Lung microvascular endothelial cell (primary cell): Measurements from ENCODE around the gene GOLGA6A. TPM values are rescaled to one million over a fixed set of nuclear protein-coding genes. Genes with fewer than 3 reads are reported as not detected.
"Not testable (repeated sequence)": the region's sequence is repeated elsewhere in the genome, so short reads cannot be mapped to it uniquely, and the experiment has no call there.

Source experiments
- DNase-seq, 2 donors: peaks; one replicate each; pipeline versions ENCODE4 v3.0.0 to v3.0.0-alpha.2; 2010; ENCODE audit warnings: low read depth in 2 of 2
- total RNA-seq: library from RNA; depleted of rRNA; stranded (reverse); fragments of >200 nt; gene quantifications from 2 replicates; pipeline ENCODE4 v1.2.1, GENCODE V29; 2014

GOLGA6A gene
- total RNA-seq, 1 donor from 2014 or later = not detected

- DNase-seq = no peak
Observed at GRCh38 chr15:74053517-74053916, 28.8 kb downstream of the GOLGA6A start.

- not testable (repeated sequence) for DNase-seq
Observed at GRCh38 chr15:74052271-74053260, 29.8 kb downstream of the GOLGA6A start.

GRCh38 chr15:74050556-74051234 lies 31.7 kb downstream of the GOLGA6A start:
- no peak for DNase-seq

DNA sequence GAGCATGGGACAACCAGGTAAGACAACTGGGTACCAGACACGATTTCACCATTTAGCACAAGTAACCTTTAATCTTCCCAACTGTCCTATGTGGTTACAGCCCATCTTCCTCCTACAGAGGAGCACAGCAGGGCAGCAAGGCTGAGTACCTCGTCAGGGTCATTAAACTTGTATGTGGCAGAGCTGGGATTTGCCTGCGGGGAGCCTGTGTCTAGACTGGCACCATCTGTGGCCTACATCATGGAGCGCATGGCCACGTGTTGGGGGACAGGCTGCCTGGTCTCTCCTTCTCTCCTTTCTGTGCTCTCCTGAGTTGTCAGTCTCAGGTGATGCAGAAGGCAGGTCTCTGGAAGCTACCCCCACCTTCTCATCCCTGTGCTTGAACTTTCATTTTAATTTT lies 32.2 kb downstream of the GOLGA6A start:
- DNase-seq = no peak

GRCh38 chr15:74046275-74046674 lies 36.1 kb downstream of the GOLGA6A start:
- DNase-seq = no peak

- DNase-seq = no peak
Observed at GRCh38 chr15:74045636-74046274, 36.6 kb downstream of the GOLGA6A start.

- no peak for DNase-seq
Observed at GRCh38 chr15:74045184-74045583, 37.2 kb downstream of the GOLGA6A start.

- DNase-seq = no peak
Observed at GRCh38 chr15:74044267-74045110, 37.9 kb downstream of the GOLGA6A start.

DNA sequence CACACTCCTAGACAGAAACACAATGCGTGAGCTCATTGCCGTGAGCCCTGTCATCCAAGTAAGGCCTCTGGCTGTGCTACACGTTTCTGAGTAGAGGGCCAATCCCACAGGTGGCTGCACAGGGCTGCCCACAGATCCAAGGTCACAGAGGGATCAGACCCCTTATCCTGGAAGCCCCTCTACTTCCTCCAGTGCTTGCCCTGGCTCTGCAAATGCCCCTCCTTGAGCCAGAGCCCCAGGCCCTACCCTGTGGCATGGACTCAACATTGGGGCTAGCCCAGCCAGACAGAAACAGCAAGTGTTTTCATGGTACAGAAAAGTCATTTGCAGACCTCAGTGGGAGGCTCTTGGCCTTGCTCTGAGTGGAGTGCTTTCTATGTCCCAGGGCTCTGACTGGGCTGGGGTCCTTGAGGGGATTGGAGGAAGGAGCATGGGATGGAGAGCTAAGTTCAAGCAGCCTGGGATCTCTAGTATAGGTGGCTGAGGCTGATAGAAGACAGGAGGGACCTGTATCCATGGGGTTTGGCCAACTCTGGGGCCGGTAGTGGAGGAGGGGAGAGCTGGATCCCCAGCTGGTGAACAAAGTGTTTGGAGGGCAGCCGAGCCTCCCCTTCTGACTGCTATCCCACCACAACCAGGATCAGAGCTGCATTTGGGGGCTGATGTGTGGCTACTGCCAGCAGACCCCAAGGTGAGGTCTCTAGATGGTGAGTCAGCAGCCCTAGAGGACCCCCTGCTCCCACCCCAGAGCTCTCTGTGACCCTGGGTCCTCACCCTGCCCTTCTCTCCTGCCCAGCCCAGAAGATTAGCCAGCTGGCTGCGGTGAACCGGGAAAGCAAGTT lies 38.7 kb downstream of the GOLGA6A start:
- DNase-seq = no peak

DNA sequence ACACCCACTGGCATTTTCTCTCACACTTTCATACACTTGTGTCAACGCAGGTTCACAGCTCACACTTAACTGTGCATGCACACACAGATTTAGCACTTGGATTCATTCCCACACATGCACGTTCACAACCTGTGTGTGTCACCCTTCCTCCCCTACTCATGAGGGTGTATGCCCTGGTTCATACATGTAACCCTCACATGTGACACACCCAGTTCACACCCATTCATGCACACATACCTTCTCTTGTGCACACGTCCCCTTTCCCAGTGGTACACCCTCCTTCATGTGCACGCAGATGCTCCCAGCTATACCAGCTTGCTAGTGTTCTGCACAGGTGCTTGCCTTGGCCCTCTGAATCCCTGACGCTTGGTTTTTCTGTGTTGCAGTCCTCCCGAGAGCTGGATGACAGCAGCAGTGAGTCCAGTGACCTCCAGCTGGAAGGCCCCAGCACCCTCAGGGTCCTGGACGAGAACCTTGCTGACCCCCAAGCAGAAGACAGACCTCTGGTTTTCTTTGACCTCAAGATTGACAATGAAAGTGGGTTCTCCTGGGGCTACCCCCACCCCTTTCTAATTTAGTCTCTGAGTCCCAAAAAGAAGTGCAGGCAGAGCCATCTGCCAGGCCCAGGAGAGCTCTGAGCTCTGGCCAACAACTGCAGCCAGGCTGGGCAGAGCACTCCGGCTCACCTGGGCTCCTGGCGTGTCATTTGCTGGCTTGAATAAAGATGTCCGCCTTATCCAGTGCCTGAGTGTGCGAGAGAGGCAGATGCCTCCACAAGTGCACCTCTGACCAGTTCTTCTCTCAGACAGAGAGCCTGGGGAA lies 39.5 kb downstream of the GOLGA6A start:
- no peak for DNase-seq

DNA sequence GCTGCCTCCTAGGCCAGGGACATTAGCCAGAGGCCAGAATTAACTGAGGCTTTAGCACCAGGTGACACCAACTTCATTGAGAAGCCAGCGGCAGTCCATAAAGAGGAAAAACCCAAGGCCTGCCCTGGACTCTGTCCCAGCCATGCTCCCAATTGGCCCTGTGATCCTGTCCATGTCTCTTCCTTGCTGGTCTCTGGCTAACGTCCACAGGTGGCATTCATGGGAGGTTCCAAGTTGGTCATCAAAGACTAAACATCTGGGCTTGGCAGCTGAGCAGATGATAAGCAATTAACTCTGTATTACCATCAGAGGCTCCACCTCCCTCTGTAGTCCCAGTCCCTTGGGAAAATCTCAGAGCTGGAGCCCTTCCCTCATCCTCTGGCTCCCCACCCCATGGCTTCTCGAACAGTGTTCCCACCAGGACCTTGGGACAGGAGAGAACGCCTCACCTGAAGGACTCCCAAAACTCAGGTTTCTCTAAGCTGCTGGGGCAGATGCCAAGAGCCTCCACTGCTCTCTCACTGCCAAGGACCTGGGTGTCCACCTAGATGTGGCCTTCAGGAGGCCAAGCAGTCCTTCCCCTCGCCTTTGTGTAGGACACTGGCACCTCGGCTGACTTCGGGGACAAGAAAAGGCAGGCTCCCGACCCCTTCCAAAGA lies 40.4 kb downstream of the GOLGA6A start:
- DNase-seq = no peak

- DNase-seq = no peak
Observed at GRCh38 chr15:74041311-74041756, 41.0 kb downstream of the GOLGA6A start.

GRCh38 chr15:74040109-74040850 lies 42.1 kb downstream of the GOLGA6A start:
- DNase-seq = peak in 1 of 2 donors; percentile 86

- DNase-seq = no peak
Observed at GRCh38 chr15:74039656-74040010, 42.7 kb downstream of the GOLGA6A start.

DNA sequence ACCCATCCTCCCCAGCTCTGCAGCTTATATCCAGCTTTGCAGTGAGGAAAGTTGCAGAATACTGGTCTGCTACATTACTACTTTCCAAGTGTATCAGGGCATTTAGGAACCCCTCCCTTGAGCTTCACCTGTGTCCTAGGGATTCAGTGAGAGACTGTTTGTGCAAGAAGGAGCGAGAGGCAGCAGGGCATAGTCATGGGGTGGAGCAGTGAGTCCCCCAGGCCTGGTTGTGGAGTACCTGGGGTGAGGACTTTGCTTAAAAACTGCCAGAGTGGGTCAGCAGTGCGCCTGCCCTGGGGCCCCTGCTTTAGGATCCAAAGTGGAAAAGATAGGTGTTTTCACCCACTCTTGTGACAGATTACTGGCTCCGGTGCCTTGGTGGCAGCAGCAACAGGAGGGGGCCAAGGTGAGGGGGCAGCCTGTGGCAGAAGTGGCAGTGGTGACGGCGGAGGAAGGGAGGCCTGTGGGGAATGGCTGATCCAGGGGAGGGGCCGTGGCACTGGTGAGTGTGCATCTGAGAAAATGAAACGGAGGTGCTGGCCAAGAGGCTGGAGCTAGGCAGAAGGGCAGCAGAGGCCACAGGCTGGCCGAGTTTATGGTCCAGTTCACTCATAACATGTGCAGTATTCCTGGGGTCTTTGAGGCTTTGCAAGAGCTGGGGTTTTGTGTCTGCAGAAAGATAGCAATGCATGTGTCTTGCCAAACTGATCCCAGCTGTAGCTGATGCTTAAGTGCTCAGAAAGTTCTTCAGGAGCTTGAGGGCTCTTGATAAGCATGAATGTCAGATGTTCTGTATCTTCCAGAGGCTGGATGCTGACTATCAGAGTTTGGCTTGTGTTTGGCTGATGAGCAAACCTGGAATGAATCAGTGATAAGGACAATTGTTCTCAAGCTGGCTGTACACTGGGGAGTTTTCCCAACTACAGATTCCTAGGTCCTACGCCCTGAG lies 43.4 kb downstream of the GOLGA6A start:
- DNase-seq = no peak

DNA sequence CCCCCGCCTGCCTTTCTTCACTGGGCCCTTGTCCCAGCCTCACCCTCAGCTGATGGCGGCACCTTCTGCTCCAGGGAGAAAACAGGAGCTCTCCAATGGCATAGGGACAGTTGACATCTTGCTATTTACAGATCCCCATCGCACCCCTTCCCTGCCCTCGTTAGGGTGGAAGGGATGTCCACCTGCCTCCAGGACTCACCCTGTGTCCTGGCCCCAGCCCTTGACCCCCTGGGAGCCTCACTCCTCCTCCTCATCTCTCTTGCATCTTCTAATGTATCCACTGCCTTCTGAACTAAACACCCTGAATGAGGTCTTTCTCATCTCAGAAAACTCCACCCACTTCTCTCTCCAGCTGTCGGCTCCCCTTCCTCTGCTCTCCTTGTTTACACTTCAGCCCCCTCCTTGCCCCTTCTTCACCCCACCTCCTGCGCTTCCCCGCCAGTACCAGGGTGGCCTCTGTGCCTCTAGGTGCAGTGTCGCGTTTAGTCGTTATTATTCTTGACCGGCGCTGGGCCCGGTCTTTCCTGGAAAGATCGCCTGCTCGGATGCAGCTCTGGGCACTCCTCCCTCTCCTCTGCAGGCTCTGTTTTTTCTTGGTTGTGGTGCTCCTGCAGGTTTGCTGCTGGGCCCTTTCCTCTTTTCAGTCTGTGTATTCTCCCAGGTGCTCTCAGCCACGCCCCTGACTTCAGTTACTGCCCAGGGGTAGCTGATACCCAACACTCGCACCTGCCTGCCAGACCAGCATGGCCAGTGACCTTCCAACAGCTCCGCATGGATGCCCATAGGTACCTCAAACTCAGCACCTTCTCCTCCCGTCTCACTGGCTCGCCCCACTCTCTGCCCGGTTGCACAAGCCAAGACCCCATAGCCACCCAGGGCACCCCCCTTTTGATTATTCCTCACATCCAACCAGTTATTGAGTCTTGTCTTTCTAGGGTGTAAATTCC lies 44.9 kb downstream of the GOLGA6A start:
- DNase-seq = no peak
